ENCODE measurements around the gene FAM120A. TPM values are rescaled to one million over a fixed set of nuclear protein-coding genes. Genes with fewer than 3 reads are reported as not detected.

Gene FAM120A
- polyA plus RNA-seq, 1 donor from 2014 or later, result 8.9 TPM

- Histone ChIP-seq H3K4me3 (ENCODE audit: low read length) (no peak overlapping the region), H3K9ac (ENCODE audit: low read length) (no peak overlapping the region), H3K36me3 (ENCODE audit: insufficient read depth, low read length) (no peaks in the 10 kb centered on the region), H3K9me2 (ENCODE audit: insufficient read depth, low read length) (no peaks in the 10 kb centered on the region), H3K79me2 (replicated peaks; ENCODE audit: insufficient read depth, low read length) (no peaks in the 10 kb centered on the region), H3K4me2 (ENCODE audit: low read length) (no peak overlapping the region), H2AFZ (ENCODE audit: low read depth, low read length) (no peak overlapping the region), H3K27me3 (ENCODE audit: insufficient read depth, low read depth, low read length) (no peaks in the 10 kb centered on the region), H3K9me3 (ENCODE audit: low read length) (peaks cover 4% of the 10 kb centered on the region), H4K20me1 (ENCODE audit: insufficient read depth) (no peaks in the 10 kb centered on the region), H3F3A (ENCODE audit: insufficient read depth, low read length, poor library complexity, severe bottlenecking) (no peaks in the 10 kb centered on the region), H3K27ac (ENCODE audit: low read length) (no peak overlapping the region)
- TF ChIP-seq EZH2 (IDR thresholded peaks at IDR 0.05; ENCODE audit: borderline replicate concordance, insufficient read depth, low read length, poor library complexity, severe bottlenecking) (no peak), POLR2AphosphoS5 (IDR thresholded peaks at IDR 0.05) (no peak), MXI1 (conservative IDR thresholded peaks at IDR 0.05; ENCODE audit: poor library complexity, severe bottlenecking) (no peak), EP300 (conservative IDR thresholded peaks at IDR 0.05; ENCODE audit: poor library complexity, severe bottlenecking) (no peak), SMC3 (conservative IDR thresholded peaks at IDR 0.05; ENCODE audit: poor library complexity) (no peak), CTCF (IDR thresholded peaks at IDR 0.05; ENCODE audit: poor library complexity, severe bottlenecking) (no peak), TAF1 (IDR thresholded peaks at IDR 0.05; ENCODE audit: low read depth) (no peak), RAD21 (conservative IDR thresholded peaks at IDR 0.05) (no peak)
- TF ChIP-seq, protein P1, sequence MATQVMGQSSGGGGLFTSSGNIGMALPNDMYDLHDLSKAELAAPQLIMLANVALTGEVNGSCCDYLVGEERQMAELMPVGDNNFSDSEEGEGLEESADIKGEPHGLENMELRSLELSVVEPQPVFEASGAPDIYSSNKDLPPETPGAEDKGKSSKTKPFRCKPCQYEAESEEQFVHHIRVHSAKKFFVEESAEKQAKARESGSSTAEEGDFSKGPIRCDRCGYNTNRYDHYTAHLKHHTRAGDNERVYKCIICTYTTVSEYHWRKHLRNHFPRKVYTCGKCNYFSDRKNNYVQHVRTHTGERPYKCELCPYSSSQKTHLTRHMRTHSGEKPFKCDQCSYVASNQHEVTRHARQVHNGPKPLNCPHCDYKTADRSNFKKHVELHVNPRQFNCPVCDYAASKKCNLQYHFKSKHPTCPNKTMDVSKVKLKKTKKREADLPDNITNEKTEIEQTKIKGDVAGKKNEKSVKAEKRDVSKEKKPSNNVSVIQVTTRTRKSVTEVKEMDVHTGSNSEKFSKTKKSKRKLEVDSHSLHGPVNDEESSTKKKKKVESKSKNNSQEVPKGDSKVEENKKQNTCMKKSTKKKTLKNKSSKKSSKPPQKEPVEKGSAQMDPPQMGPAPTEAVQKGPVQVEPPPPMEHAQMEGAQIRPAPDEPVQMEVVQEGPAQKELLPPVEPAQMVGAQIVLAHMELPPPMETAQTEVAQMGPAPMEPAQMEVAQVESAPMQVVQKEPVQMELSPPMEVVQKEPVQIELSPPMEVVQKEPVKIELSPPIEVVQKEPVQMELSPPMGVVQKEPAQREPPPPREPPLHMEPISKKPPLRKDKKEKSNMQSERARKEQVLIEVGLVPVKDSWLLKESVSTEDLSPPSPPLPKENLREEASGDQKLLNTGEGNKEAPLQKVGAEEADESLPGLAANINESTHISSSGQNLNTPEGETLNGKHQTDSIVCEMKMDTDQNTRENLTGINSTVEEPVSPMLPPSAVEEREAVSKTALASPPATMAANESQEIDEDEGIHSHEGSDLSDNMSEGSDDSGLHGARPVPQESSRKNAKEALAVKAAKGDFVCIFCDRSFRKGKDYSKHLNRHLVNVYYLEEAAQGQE (IDR thresholded peaks at IDR 0.05; ENCODE audit: borderline replicate concordance), result no peak
Measured at GRCh38 chr9:93417538-93417937, 33.9 kb upstream of the FAM120A start.

- H3K9me3 ChIP-seq (ENCODE audit: low read length), result peaks cover 4% of the 10 kb centered on the region
- H3K79me2 ChIP-seq (replicated peaks; ENCODE audit: insufficient read depth, low read length), result no peaks in the 10 kb centered on the region
- H3K4me2 ChIP-seq (ENCODE audit: low read length), result no peak overlapping the region
- no peak overlapping the region for H3K9ac ChIP-seq (ENCODE audit: low read length)
- no peak overlapping the region for H3K4me3 ChIP-seq (ENCODE audit: low read length)
- no peaks in the 10 kb centered on the region for H3K36me3 ChIP-seq (ENCODE audit: insufficient read depth, low read length)
- H3K9me2 ChIP-seq (ENCODE audit: insufficient read depth, low read length), result no peaks in the 10 kb centered on the region
- H2AFZ ChIP-seq (ENCODE audit: low read depth, low read length), result no peak overlapping the region
- H3F3A ChIP-seq (ENCODE audit: insufficient read depth, low read length, poor library complexity, severe bottlenecking), result no peaks in the 10 kb centered on the region
- no peak for TF ChIP-seq POLR2AphosphoS5 (IDR thresholded peaks at IDR 0.05)
- H4K20me1 ChIP-seq (ENCODE audit: insufficient read depth), result no peaks in the 10 kb centered on the region
- H3K27ac ChIP-seq (ENCODE audit: low read length), result no peak overlapping the region
- no peaks in the 10 kb centered on the region for H3K27me3 ChIP-seq (ENCODE audit: insufficient read depth, low read depth, low read length)
Measured at GRCh38 chr9:93419023-93419422, 32.5 kb upstream of the FAM120A start.

Data from neural cell (in vitro differentiated cells).